Astrocyte (in vitro differentiated cells and primary cell): ENCODE results near the gene TES.

Experiments
- EZH2 ChIP-seq: IDR thresholded peaks from 2 replicates; pipeline ENCODE4 v1.6.1; 2012; ENCODE audit warnings: mild to moderate bottlenecking, low read length, inconsistent platforms; ENCODE audit not compliant: insufficient read depth
- TF ChIP-seq, protein P1 (sequence below): IDR thresholded peaks from 2 replicates; pipeline ENCODE4 v1.5.1; 2011; ENCODE audit warnings: low read depth, mild to moderate bottlenecking, inconsistent platforms, low read length, moderate library complexity; ENCODE audit not compliant: insufficient read depth

- TF ChIP-seq, protein P1, sequence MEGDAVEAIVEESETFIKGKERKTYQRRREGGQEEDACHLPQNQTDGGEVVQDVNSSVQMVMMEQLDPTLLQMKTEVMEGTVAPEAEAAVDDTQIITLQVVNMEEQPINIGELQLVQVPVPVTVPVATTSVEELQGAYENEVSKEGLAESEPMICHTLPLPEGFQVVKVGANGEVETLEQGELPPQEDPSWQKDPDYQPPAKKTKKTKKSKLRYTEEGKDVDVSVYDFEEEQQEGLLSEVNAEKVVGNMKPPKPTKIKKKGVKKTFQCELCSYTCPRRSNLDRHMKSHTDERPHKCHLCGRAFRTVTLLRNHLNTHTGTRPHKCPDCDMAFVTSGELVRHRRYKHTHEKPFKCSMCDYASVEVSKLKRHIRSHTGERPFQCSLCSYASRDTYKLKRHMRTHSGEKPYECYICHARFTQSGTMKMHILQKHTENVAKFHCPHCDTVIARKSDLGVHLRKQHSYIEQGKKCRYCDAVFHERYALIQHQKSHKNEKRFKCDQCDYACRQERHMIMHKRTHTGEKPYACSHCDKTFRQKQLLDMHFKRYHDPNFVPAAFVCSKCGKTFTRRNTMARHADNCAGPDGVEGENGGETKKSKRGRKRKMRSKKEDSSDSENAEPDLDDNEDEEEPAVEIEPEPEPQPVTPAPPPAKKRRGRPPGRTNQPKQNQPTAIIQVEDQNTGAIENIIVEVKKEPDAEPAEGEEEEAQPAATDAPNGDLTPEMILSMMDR: no peak
- TF ChIP-seq EZH2: no peak
Measured at GRCh38 chr7:116230191-116231005, 20.1 kb downstream of the TES start.
